ENCODE data around the gene PALS1. TPM values are rescaled to one million over a fixed set of nuclear protein-coding genes. Genes with fewer than 3 reads are reported as not detected.

The PALS1 gene
- total RNA-seq, 4 donors from 2014 or later: 9.0 to 23.4 (median 16.6) TPM

- H3K27me3 ChIP-seq: no peaks in the 10 kb centered on the region
- TF ChIP-seq POLR2AphosphoS5 (IDR thresholded peaks at IDR 0.05) (no peak), CTCF (IDR thresholded peaks at IDR 0.05) (no peak), POLR2A (IDR thresholded peaks at IDR 0.05) (no peak), EP300 (IDR thresholded peaks at IDR 0.05) (no peak)
- 87% methylated on average over 2 of the region's 2 CpGs for WGBS
- H3K4me3 ChIP-seq: no peak overlapping the region
- no peak overlapping the region for H3K27ac ChIP-seq
- no peaks in the 10 kb centered on the region for H3K4me1 ChIP-seq
- no peak for DNase-seq (ENCODE audit: low spot score in 2 of 2)
- H3K36me3 ChIP-seq: no peaks in the 10 kb centered on the region
- no peaks in the 10 kb centered on the region for H3K9me3 ChIP-seq
Measured at GRCh38 chr14:67232066-67232465, 9.2 kb upstream of the PALS1 start.

GRCh38 chr14:67232621-67233020 lies 8.6 kb upstream of the PALS1 start:
- H3K4me3 ChIP-seq: no peak overlapping the region
- DNase-seq (ENCODE audit: low spot score in 2 of 2): no peak
- 84% methylated on average over 2 of the region's 2 CpGs for WGBS

GRCh38 chr14:67237591-67237990 lies 3.6 kb upstream of the PALS1 start:
- H3K4me1 ChIP-seq: peaks cover 11% of the 10 kb centered on the region
- TF ChIP-seq POLR2A (IDR thresholded peaks at IDR 0.05): no peak
- H3K27ac ChIP-seq: no peak overlapping the region
- H3K27me3 ChIP-seq: no peaks in the 10 kb centered on the region
- H3K4me3 ChIP-seq: no peak overlapping the region
- WGBS: 58% methylated on average over 1 of the region's 1 CpG
- H3K9me3 ChIP-seq: no peaks in the 10 kb centered on the region
- DNase-seq (ENCODE audit: low spot score in 2 of 2): no peak
- H3K36me3 ChIP-seq: no peaks in the 10 kb centered on the region

More at GRCh38 chr14:67232621-67233020, 8.6 kb upstream of the PALS1 start:
- no peak for TF ChIP-seq POLR2A (IDR thresholded peaks at IDR 0.05)
- no peak for TF ChIP-seq POLR2AphosphoS5 (IDR thresholded peaks at IDR 0.05)
- TF ChIP-seq CTCF (IDR thresholded peaks at IDR 0.05): no peak
- no peak for TF ChIP-seq EP300 (IDR thresholded peaks at IDR 0.05)
- Histone ChIP-seq H3K9me3 (no peaks in the 10 kb centered on the region), H3K27ac (no peak overlapping the region), H3K27me3 (no peaks in the 10 kb centered on the region), H3K4me1 (no peaks in the 10 kb centered on the region), H3K36me3 (no peaks in the 10 kb centered on the region)

GRCh38 chr14:67239582-67239981 lies 1.7 kb upstream of the PALS1 start:
- Histone ChIP-seq H3K36me3 (no peaks in the 10 kb centered on the region), H3K4me3 (no peak overlapping the region), H3K9me3 (no peaks in the 10 kb centered on the region), H3K27ac (no peak overlapping the region), H3K4me1 (peaks cover 16% of the 10 kb centered on the region), H3K27me3 (no peaks in the 10 kb centered on the region)
- WGBS: 89% methylated on average over 14 of the region's 14 CpGs
- DNase-seq (ENCODE audit: low spot score in 2 of 2): no peak
- TF ChIP-seq POLR2AphosphoS5 (IDR thresholded peaks at IDR 0.05) (no peak), EP300 (IDR thresholded peaks at IDR 0.05) (no peak), CTCF (IDR thresholded peaks at IDR 0.05) (no peak), POLR2A (IDR thresholded peaks at IDR 0.05) (no peak)

- Histone ChIP-seq H3K27me3 (no peaks in the 10 kb centered on the region), H3K4me1 (peaks cover 16% of the 10 kb centered on the region), H3K4me3 (peak overlapping the region; percentile 95), H3K27ac (peak overlapping the region; percentile 98), H3K36me3 (no peaks in the 10 kb centered on the region), H3K9me3 (no peaks in the 10 kb centered on the region)
- TF ChIP-seq POLR2A (IDR thresholded peaks at IDR 0.05) (peak in 1 of 2 donors; percentile 0), POLR2AphosphoS5 (IDR thresholded peaks at IDR 0.05) (no peak), CTCF (IDR thresholded peaks at IDR 0.05) (no peak), EP300 (IDR thresholded peaks at IDR 0.05) (no peak)
- peak; percentile 78 to 85 for DNase-seq (ENCODE audit: low spot score in 2 of 2)
- WGBS: 10% methylated on average over 22 of the region's 23 CpGs
Measured at GRCh38 chr14:67240168-67240932, 885 bp upstream of the PALS1 start.

Data from suprapubic skin (tissue), 4 donors.